ENCODE results near the gene BMP6.

The BMP6 gene

GRCh38 chr6:7777074-7777473 lies 51.2 kb downstream of the BMP6 start:
- no peak for TF ChIP-seq ZFX (IDR thresholded peaks at IDR 0.05; ENCODE audit: borderline replicate concordance)
- TF ChIP-seq, protein P1, sequence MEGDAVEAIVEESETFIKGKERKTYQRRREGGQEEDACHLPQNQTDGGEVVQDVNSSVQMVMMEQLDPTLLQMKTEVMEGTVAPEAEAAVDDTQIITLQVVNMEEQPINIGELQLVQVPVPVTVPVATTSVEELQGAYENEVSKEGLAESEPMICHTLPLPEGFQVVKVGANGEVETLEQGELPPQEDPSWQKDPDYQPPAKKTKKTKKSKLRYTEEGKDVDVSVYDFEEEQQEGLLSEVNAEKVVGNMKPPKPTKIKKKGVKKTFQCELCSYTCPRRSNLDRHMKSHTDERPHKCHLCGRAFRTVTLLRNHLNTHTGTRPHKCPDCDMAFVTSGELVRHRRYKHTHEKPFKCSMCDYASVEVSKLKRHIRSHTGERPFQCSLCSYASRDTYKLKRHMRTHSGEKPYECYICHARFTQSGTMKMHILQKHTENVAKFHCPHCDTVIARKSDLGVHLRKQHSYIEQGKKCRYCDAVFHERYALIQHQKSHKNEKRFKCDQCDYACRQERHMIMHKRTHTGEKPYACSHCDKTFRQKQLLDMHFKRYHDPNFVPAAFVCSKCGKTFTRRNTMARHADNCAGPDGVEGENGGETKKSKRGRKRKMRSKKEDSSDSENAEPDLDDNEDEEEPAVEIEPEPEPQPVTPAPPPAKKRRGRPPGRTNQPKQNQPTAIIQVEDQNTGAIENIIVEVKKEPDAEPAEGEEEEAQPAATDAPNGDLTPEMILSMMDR (IDR thresholded peaks at IDR 0.05) = no peak
- no peak overlapping the region for H3K27ac ChIP-seq

DNA sequence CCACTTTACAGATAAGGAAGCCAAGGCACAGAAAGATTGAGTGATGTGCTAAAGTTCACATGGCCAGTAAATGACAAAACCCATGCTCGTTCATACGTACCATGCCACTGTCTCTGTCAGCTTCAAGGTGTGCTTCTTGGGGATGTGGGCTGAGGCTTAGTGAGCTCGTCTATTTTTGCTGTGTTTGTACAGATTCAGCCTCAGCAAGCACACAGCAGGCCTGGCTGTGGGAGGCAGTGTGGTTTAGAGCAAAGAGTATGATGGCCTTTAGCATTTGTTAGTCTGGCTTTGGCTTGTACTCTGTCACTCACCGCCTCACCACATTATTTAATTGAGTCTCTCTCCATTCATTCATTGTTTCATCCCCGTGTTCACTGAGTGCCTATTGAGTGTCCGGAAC lies 55.3 kb downstream of the BMP6 start:
- TF ChIP-seq ZFX (IDR thresholded peaks at IDR 0.05; ENCODE audit: borderline replicate concordance) = no peak
- TF ChIP-seq, protein P1 (IDR thresholded peaks at IDR 0.05) = no peak
- H3K27ac ChIP-seq = no peak overlapping the region

- no peak overlapping the region for H3K27ac ChIP-seq
- TF ChIP-seq ZFX (IDR thresholded peaks at IDR 0.05; ENCODE audit: borderline replicate concordance) = no peak
- TF ChIP-seq, protein P1 (IDR thresholded peaks at IDR 0.05) = no peak
Observed at GRCh38 chr6:7784248-7784647, 58.3 kb downstream of the BMP6 start.

- no peak overlapping the region for H3K27ac ChIP-seq
- no peak for TF ChIP-seq ZFX (IDR thresholded peaks at IDR 0.05; ENCODE audit: borderline replicate concordance)
- TF ChIP-seq, protein P1 (IDR thresholded peaks at IDR 0.05) = no peak
Observed at GRCh38 chr6:7784706-7785105, 58.8 kb downstream of the BMP6 start.

- H3K27ac ChIP-seq = no peak overlapping the region
- TF ChIP-seq, protein P1 (IDR thresholded peaks at IDR 0.05) = no peak
- TF ChIP-seq ZFX (IDR thresholded peaks at IDR 0.05; ENCODE audit: borderline replicate concordance) = no peak
Observed at GRCh38 chr6:7785243-7786035, 59.5 kb downstream of the BMP6 start.

GRCh38 chr6:7786214-7786661 lies 60.3 kb downstream of the BMP6 start:
- no peak overlapping the region for H3K27ac ChIP-seq
- no peak for TF ChIP-seq ZFX (IDR thresholded peaks at IDR 0.05; ENCODE audit: borderline replicate concordance)
- TF ChIP-seq, protein P1 (IDR thresholded peaks at IDR 0.05) = no peak

- TF ChIP-seq, protein P1 (IDR thresholded peaks at IDR 0.05) = no peak
- TF ChIP-seq ZFX (IDR thresholded peaks at IDR 0.05; ENCODE audit: borderline replicate concordance) = no peak
- no peak overlapping the region for H3K27ac ChIP-seq
Observed at GRCh38 chr6:7787137-7787608, 61.3 kb downstream of the BMP6 start.

All from 22Rv1 (cell line).